Activated naive CD4-positive, alpha-beta T cell treated with anti-CD3 and anti-CD28 coated beads, Interleukin-2, amount 50 U/mL, for 24 hours (primary cell): ENCODE data around the gene SLC32A1.

Experiments used
- H3K27ac Mint-ChIP-seq: one replicate; pipeline ENCODE4 v1.8.0; 2021; ENCODE audit warnings: mild to moderate bottlenecking, mixed read lengths
- H3K27me3 Mint-ChIP-seq: one replicate; pipeline ENCODE4 v1.8.0; 2021; ENCODE audit warnings: mixed read lengths
- H3K36me3 Mint-ChIP-seq: one replicate; pipeline ENCODE4 v1.8.0; 2021; ENCODE audit warnings: mixed read lengths
- H3K4me1 Mint-ChIP-seq: one replicate; pipeline ENCODE4 v1.8.0; 2021; ENCODE audit warnings: mixed read lengths
- H3K4me3 Mint-ChIP-seq: one replicate; pipeline ENCODE4 v1.8.0; 2021; ENCODE audit warnings: mild to moderate bottlenecking, mixed read lengths
- H3K9me3 Mint-ChIP-seq: one replicate; pipeline ENCODE4 v1.8.0; 2021; ENCODE audit warnings: mixed read lengths

Gene SLC32A1

DNA sequence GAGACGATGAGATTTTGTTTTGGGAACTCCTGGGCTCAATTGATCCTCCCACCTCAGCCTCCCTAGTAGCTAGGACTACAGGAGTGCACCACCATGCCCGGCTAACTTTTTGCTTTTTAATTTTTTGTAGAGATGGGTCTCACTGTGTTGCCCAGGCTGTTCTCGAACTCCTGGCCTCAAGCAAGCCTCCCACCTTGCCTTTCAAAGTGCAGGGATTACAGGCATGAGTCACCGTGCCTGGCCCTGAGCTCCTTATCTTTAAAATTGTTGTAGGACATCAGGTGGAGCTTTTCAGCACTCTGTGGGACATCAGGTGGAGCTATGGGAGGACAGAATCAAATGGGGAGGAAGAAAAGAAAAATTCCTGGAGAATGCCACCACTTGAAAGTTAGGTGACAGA is 36.7 kb downstream of the SLC32A1 start:
- peaks cover 29% of the 10 kb centered on the region for H3K36me3 Mint-ChIP-seq

DNA sequence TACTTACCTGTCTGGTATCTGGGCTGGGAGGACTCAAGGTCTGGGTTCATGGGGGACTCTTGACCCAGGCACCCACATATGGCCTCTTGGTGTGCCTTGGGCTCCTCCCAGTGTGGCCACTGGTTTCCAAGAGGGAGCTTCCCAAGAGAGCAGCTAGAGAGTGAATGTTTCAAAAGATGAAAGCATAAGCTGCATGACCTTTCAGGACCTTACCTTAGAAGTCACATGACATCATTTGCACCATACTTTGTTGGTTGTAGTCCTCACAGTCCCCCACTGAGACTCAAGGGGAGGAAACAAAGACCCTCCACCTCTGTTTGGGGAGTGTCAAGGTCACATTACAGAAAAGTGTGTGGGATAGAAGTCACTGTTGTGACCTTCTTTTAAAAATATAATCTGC is 37.9 kb downstream of the SLC32A1 start:
- no peaks in the 10 kb centered on the region for H3K9me3 Mint-ChIP-seq
- H3K36me3 Mint-ChIP-seq: peaks cover 26% of the 10 kb centered on the region
- H3K27me3 Mint-ChIP-seq: no peaks in the 10 kb centered on the region
- H3K27ac Mint-ChIP-seq: peak overlapping the region; percentile 56
- peaks cover 21% of the 10 kb centered on the region for H3K4me1 Mint-ChIP-seq
- no peak overlapping the region for H3K4me3 Mint-ChIP-seq

More for the DNA sequence above, 36.7 kb downstream of the SLC32A1 start:
- Mint-ChIP-seq H3K9me3 (no peaks in the 10 kb centered on the region), H3K27me3 (no peaks in the 10 kb centered on the region), H3K4me3 (no peak overlapping the region), H3K27ac (no peak overlapping the region), H3K4me1 (peaks cover 21% of the 10 kb centered on the region)

DNA sequence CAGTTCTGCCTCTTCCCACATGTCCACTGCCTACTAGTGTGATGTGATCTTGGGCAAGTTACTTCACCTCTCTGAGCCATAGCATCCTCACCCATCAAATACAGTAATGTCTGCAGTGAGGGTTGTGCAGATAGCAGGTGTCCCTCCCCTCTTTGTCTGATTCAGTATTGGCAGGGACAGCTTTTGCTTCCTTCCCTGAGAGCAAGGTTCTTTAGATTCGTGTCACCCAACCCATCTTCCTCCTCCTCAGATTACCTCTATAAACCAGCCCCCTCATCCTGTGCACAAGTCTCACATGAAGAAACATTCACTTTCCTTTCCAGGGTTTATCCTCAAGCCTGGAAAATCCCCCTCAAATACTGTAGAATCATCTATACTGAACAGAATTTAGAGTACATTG is 39.3 kb downstream of the SLC32A1 start:
- H3K9me3 Mint-ChIP-seq: no peaks in the 10 kb centered on the region
- H3K27me3 Mint-ChIP-seq: no peaks in the 10 kb centered on the region
- peaks cover 21% of the 10 kb centered on the region for H3K4me1 Mint-ChIP-seq
- H3K36me3 Mint-ChIP-seq: peaks cover 24% of the 10 kb centered on the region
- no peak overlapping the region for H3K4me3 Mint-ChIP-seq
- peak overlapping the region; percentile 15 for H3K27ac Mint-ChIP-seq

DNA sequence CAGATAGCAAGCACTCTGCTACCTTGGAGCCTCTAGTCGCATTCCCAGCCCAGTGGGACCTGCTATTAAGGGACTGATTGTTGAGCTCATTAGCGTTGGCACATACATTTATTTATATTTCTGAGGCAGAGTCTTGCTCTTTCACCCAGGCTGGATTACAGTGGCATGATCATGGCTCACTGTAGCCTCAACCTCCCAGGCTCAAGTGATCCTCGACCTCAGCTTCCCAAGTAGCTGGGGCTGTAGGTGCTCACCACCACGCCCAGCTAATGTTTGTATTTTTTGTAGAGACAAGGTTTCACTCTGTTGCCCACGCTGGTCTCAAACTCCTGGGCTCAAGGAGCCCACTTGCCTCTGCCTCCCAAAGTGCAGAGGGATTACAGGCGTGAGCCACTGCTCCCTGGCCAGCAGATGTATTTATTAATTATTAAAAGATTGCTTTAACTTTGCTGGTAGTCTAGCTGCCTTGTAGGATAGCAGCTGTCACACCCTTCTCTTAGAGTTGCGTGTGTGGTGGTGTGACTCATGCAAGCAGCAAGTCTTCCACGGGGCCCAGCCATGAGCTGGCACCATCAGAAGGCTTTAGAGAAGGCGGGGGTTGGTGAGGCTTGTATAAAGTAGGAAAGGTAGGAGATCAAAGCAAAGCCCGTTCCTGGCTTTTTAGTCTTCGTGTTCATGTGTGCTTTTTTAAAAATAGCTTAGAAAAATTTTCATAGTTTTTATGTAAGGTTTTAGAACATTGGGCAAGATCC is 40.5 kb downstream of the SLC32A1 start:
- Mint-ChIP-seq H3K9me3 (no peaks in the 10 kb centered on the region), H3K4me1 (peaks cover 21% of the 10 kb centered on the region), H3K36me3 (peaks cover 28% of the 10 kb centered on the region), H3K4me3 (no peak overlapping the region), H3K27ac (no peak overlapping the region), H3K27me3 (no peaks in the 10 kb centered on the region)

DNA sequence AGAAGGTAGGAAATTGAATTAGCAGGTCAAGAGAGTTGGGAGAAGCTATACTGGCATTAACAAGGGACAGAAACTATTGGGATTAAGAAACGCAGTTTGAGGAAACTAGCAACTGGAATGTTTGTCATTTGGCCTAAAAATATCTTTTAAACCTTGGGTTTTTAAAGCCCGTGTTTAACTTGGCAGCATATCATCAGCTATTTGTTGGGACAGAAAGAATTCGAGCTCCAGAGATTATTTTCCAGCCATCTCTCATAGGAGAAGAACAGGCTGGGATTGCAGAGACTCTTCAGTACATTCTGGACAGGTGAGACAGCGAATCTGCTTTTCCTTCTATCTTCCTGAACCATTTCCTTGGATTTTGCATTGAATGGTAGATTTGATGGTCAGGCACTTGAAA is 41.8 kb downstream of the SLC32A1 start:
- Mint-ChIP-seq H3K4me3 (no peak overlapping the region), H3K27me3 (no peaks in the 10 kb centered on the region), H3K36me3 (peaks cover 18% of the 10 kb centered on the region), H3K27ac (no peak overlapping the region), H3K4me1 (peaks cover 18% of the 10 kb centered on the region), H3K9me3 (no peaks in the 10 kb centered on the region)

DNA sequence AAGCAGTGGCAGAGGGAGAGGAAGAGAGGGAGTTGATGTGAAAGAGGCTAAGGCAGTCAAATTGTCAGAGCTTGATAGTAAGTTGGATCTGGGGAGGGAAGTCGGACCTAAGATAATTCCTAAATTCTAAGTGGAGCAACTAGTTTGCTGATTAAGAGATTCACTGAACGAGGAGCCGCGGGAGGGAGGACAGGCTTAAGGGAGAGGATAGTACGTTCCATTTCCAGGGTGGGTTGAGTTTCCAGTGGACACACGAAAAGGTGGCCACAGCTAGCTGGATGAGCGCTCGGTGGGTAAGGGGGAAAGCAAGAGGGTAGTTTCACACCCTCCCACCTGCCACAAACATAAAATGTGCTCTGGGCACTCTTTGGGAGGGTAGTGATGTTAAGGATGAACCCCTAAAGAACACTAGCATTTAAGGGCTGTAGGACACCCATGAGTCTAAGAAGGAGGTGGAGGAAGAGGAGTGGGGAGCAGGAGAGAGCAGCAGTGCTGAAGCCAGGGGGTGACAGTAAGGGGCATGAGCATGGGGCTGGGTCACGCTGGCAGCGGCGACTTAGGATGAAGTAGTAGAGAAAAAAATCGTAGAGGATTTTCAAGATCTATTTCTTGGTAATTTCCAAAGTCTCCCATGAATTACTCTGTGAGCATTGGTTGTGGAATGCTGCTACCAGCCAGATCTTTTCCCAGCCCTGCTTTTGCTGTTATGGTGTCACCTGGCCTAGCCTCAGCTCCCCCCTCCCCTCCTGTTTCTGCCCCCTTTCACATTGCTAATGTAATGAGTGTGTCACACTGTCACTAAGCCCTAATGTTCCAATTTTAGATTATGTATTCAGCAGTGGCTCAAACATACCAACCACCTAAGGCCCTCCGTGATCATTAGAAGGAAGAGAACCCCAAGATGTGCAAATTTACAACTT is 45.4 kb downstream of the SLC32A1 start:
- no peaks in the 10 kb centered on the region for H3K27me3 Mint-ChIP-seq
- H3K27ac Mint-ChIP-seq: peak overlapping the region; percentile 79
- peaks cover 6% of the 10 kb centered on the region for H3K9me3 Mint-ChIP-seq
- H3K36me3 Mint-ChIP-seq: peaks cover 35% of the 10 kb centered on the region
- H3K4me3 Mint-ChIP-seq: no peak overlapping the region
- peaks cover 7% of the 10 kb centered on the region for H3K4me1 Mint-ChIP-seq

DNA sequence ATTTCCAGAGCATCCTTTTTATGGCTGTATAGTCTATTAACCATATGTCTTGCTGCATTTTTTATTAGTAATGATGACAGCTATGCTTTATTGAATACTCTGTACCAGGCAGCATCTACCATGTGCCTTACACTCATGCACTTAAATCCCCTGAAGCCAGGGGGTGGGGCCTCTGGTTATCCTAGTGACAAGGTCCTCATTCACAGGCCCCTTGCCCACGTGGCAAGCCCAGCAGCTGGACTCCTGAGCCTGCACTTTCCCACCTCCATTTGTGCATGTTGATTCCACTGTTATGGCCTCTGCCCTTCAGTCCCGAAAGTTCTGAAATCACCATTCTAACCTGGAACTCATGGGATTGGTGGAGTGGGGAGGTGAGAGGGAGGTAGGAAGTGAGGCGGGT is 46.3 kb downstream of the SLC32A1 start:
- H3K4me3 Mint-ChIP-seq: no peak overlapping the region
- no peaks in the 10 kb centered on the region for H3K27me3 Mint-ChIP-seq
- no peak overlapping the region for H3K27ac Mint-ChIP-seq
- H3K4me1 Mint-ChIP-seq: no peaks in the 10 kb centered on the region
- H3K36me3 Mint-ChIP-seq: peaks cover 36% of the 10 kb centered on the region
- peaks cover 6% of the 10 kb centered on the region for H3K9me3 Mint-ChIP-seq

DNA sequence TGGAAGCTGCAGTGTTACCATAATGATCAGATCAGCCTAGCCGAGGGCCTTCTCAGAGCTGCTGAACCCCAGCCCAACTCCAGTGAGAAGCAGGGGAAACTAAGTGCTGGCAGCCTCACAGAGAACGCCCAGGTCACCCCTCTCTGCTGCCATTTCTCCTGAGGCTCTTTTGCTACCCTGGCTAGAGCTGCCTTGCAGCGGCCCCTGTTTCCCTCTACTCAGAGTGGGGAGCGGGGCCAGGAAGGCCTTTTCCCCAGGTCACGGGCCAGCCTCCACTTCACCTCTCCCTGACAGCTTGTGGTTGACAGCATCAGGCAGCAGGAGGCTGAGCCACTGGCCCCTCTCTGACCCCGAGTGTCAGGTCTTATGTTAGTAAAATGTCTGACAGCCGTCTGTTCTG is 46.7 kb downstream of the SLC32A1 start:
- Mint-ChIP-seq H3K9me3 (peaks cover 6% of the 10 kb centered on the region), H3K27me3 (no peaks in the 10 kb centered on the region), H3K4me1 (no peaks in the 10 kb centered on the region), H3K36me3 (peaks cover 34% of the 10 kb centered on the region), H3K4me3 (no peak overlapping the region), H3K27ac (no peak overlapping the region)

DNA sequence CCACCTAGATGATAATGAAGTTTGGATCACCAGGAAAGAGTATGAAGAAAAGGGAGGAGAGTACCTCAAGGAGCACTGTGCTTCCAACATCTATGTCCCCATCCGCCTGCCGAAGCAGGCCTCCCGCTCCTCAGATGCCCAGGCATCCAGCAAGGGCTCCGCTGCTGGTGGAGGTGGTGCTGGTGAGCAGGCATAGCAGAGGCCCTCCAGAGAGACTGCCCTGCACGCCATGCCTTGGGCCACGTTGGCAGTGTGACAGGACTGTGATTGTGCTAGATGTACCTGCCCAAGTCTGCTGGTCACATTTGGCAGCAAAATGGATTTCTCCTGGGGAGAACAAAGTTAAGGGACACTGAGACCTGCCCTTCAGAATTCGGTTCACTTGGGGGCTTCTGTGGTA is 47.3 kb downstream of the SLC32A1 start:
- H3K9me3 Mint-ChIP-seq: peaks cover 6% of the 10 kb centered on the region
- no peaks in the 10 kb centered on the region for H3K4me1 Mint-ChIP-seq
- no peak overlapping the region for H3K27ac Mint-ChIP-seq
- peaks cover 34% of the 10 kb centered on the region for H3K36me3 Mint-ChIP-seq
- no peaks in the 10 kb centered on the region for H3K27me3 Mint-ChIP-seq
- H3K4me3 Mint-ChIP-seq: no peak overlapping the region

DNA sequence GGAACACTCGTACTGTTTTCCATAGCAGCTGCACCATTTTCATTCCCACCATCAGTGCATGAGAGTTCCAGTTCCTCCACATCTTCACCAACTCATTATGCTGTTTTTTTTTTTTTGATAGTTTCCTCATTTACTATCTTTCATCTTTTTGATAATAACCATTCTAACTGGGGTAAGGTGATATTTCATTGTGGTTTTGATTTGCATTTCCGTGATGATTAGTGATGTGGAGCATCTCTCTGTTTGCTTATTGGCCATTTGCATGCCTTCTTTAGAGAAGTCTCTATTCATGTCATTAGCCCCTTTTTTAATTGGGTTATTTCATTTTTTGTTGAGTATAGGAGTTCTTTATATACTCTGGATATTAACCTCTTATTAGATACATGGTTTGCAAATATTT is 49.9 kb downstream of the SLC32A1 start:
- H3K9me3 Mint-ChIP-seq: peaks cover 6% of the 10 kb centered on the region
- H3K27me3 Mint-ChIP-seq: no peaks in the 10 kb centered on the region
- H3K4me1 Mint-ChIP-seq: no peaks in the 10 kb centered on the region
- H3K4me3 Mint-ChIP-seq: no peak overlapping the region
- H3K27ac Mint-ChIP-seq: no peak overlapping the region
- peaks cover 32% of the 10 kb centered on the region for H3K36me3 Mint-ChIP-seq

DNA sequence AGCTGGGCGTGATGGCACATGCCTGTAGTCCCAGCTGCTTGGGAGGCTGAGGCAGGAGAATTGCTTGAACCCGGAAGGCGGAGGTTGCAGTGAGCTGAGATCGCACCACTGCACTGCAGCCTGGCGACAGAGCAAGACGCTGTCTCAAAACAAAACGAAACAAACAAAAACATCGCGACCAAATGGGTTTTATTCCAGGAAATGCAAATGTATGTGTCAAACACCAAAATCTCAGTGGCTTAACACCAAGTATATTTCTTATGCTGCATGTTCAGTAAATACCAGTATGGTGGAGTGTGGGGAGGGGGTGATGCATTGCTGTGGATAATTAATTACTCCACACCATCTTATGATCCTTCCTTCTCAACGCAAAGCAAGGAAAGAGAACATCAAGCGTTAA is 52.1 kb downstream of the SLC32A1 start:
- H3K36me3 Mint-ChIP-seq: peaks cover 26% of the 10 kb centered on the region
- no peaks in the 10 kb centered on the region for H3K27me3 Mint-ChIP-seq
- H3K4me3 Mint-ChIP-seq: no peak overlapping the region
- no peak overlapping the region for H3K27ac Mint-ChIP-seq
- peaks cover 6% of the 10 kb centered on the region for H3K9me3 Mint-ChIP-seq
- peaks cover 9% of the 10 kb centered on the region for H3K4me1 Mint-ChIP-seq
